ENCODE data around the gene SMYD3.

- TF ChIP-seq POLR2A (IDR thresholded peaks at IDR 0.05) (no peak), CTCF (IDR thresholded peaks at IDR 0.05) (no peak)
These were observed 171.9 kb downstream of the SMYD3 start for GRCh38 chr1:246335151-246335550.
